HG02885 (cell line): ENCODE data around the gene VSIG1.

ENCODE experiments used
- ATAC-seq: cut with Tn5 transposase; IDR thresholded peaks from one replicate; pipeline ENCODE4 v1.9.1; 2021; ENCODE audit warnings: mild to moderate bottlenecking; ENCODE audit not compliant: unreplicated experiment, poor library complexity

VSIG1 gene

GRCh38 chrX:108059801-108060200 is 14.9 kb downstream of the VSIG1 start:
- ATAC-seq = no peak

GRCh38 chrX:108064001-108064400 is 19.1 kb downstream of the VSIG1 start:
- no peak for ATAC-seq

- ATAC-seq = no peak
Measured at GRCh38 chrX:108064613-108065012, 19.7 kb downstream of the VSIG1 start.

GRCh38 chrX:108068121-108068520 is 23.3 kb downstream of the VSIG1 start:
- ATAC-seq = no peak

- ATAC-seq = no peak
Measured at GRCh38 chrX:108070891-108071290, 26.0 kb downstream of the VSIG1 start.

- ATAC-seq = no peak
Measured at GRCh38 chrX:108071578-108071977, 26.7 kb downstream of the VSIG1 start.

GRCh38 chrX:108072746-108073145 is 27.9 kb downstream of the VSIG1 start:
- no peak for ATAC-seq

- ATAC-seq = no peak
Measured at GRCh38 chrX:108081110-108081509, 36.2 kb downstream of the VSIG1 start.

- no peak for ATAC-seq
Measured at GRCh38 chrX:108087792-108088191, 42.9 kb downstream of the VSIG1 start.

GRCh38 chrX:108088511-108088910 is 43.6 kb downstream of the VSIG1 start:
- no peak for ATAC-seq

- peak; percentile 2 for ATAC-seq
Measured at GRCh38 chrX:108090491-108091263, 45.8 kb downstream of the VSIG1 start.

- peak; percentile 95 for ATAC-seq
Measured at GRCh38 chrX:108091264-108091877, 46.5 kb downstream of the VSIG1 start, which contains the start of the genes ATG4A and PSMD10. TSS of gene ATG4A (plus strand) at chrX:108091778. CDS start at chrX:108091827, 49 bp downstream. TSS of gene PSMD10 (minus strand) at chrX:108091542. CDS start at chrX:108091520, 22 bp downstream.

GRCh38 chrX:108091878-108092291 is 47.0 kb downstream of the VSIG1 start:
- peak; percentile 43 for ATAC-seq

- ATAC-seq = no peak
Measured at GRCh38 chrX:108097380-108097779, 52.5 kb downstream of the VSIG1 start.

GRCh38 chrX:108105473-108105872 is 60.6 kb downstream of the VSIG1 start:
- ATAC-seq = no peak

GRCh38 chrX:108114541-108114940 is 69.7 kb downstream of the VSIG1 start:
- no peak for ATAC-seq

- no peak for ATAC-seq
Measured at GRCh38 chrX:108117988-108118387, 73.1 kb downstream of the VSIG1 start.

- ATAC-seq = no peak
Measured at GRCh38 chrX:108121291-108121690, 76.4 kb downstream of the VSIG1 start.

GRCh38 chrX:108122748-108123147 is 77.9 kb downstream of the VSIG1 start:
- ATAC-seq = no peak

GRCh38 chrX:108123591-108124366 is 78.9 kb downstream of the VSIG1 start:
- no peak for ATAC-seq

- no peak for ATAC-seq
Measured at GRCh38 chrX:108126661-108127060, 81.8 kb downstream of the VSIG1 start.
